MM.1S (cell line): ENCODE data around the gene PFAS.

Experiments used
- DNase-seq: peaks from one replicate; pipeline ENCODE4 v3.0.0-alpha.2; 2015
- H2AFZ ChIP-seq: fragments of 300-600 bp; sonication (generic); 2 replicates; pipeline ENCODE4 v1.6.0; 2016; ENCODE audit warnings: antibody characterized with exemption, low read length
- H3F3A ChIP-seq: fragments of 300-600 bp; sonication (generic); 2 replicates; pipeline ENCODE4 v1.6.1; 2016; ENCODE audit warnings: mild to moderate bottlenecking, antibody characterized with exemption, low read length, moderate library complexity, mixed read lengths; ENCODE audit not compliant: insufficient read depth
- H3K27ac ChIP-seq: fragments of 300-600 bp; sonication (generic); 2 replicates; pipeline ENCODE4 v1.5.1; 2016; ENCODE audit warnings: mild to moderate bottlenecking, low read length
- H3K27me3 ChIP-seq: fragments of 300-600 bp; sonication (generic); replicated peaks from 2 replicates; pipeline ENCODE4 v1.6.0; 2016; ENCODE audit warnings: low read length; ENCODE audit not compliant: insufficient read depth
- H3K36me3 ChIP-seq: fragments of 300-600 bp; sonication (generic); replicated peaks from 2 replicates; pipeline ENCODE4 v1.6.1; 2016; ENCODE audit warnings: mild to moderate bottlenecking, low read length, mixed read lengths; ENCODE audit not compliant: insufficient read depth
- H3K4me1 ChIP-seq: fragments of 300-600 bp; sonication (generic); 2 replicates; pipeline ENCODE4 v1.6.1; 2016; ENCODE audit warnings: low read length, mixed read lengths
- H3K4me2 ChIP-seq: fragments of 300-600 bp; sonication (generic); 2 replicates; pipeline ENCODE4 v1.6.0; 2016; ENCODE audit warnings: low read depth, low read length
- H3K4me3 ChIP-seq: fragments of 300-600 bp; sonication (generic); 2 replicates; pipeline ENCODE4 v1.5.1; 2016; ENCODE audit warnings: low read length, mixed read lengths
- H3K79me2 ChIP-seq: fragments of 300-600 bp; sonication (generic); 2 replicates; pipeline ENCODE4 v1.6.1; 2016; ENCODE audit warnings: mixed run types, low read length, mixed read lengths
- H3K9ac ChIP-seq: fragments of 300-600 bp; sonication (generic); 2 replicates; pipeline ENCODE4 v1.6.1; 2016; ENCODE audit warnings: low read length, mixed read lengths
- H3K9me2 ChIP-seq: fragments of 300-600 bp; sonication (generic); replicated peaks from 2 replicates; pipeline ENCODE4 v1.6.1; 2016; ENCODE audit warnings: mild to moderate bottlenecking, low read length, mixed read lengths; ENCODE audit not compliant: insufficient read depth
- H3K9me3 ChIP-seq: fragments of 300-600 bp; sonication (generic); replicated peaks from 2 replicates; pipeline ENCODE4 v1.6.1; 2016; ENCODE audit warnings: mild to moderate bottlenecking, low read length, mixed read lengths; ENCODE audit not compliant: insufficient read depth
- H4K20me1 ChIP-seq: fragments of 300-600 bp; sonication (generic); 2 replicates; pipeline ENCODE4 v1.6.1; 2016; ENCODE audit warnings: mild to moderate bottlenecking, low read length, moderate library complexity, mixed read lengths; ENCODE audit not compliant: insufficient read depth
- CTCF ChIP-seq: fragments of 300-600 bp; sonication (generic); IDR thresholded peaks from 2 replicates; pipeline ENCODE4 v1.5.1; 2016; ENCODE audit warnings: antibody characterized with exemption, low read length, mixed read lengths
- EZH2 ChIP-seq: fragments of 300-600 bp; sonication (generic); optimal IDR thresholded peaks from 2 replicates; pipeline ENCODE3; 2017; ENCODE audit warnings: low read depth, mild to moderate bottlenecking, antibody characterized with exemption, low read length, mixed read lengths
- EZH2phosphoT487 ChIP-seq: fragments of 300-600 bp; sonication (generic); IDR thresholded peaks from 2 replicates; pipeline ENCODE4 v1.6.1; 2018; ENCODE audit warnings: antibody characterized with exemption, low read length

PFAS gene

GRCh38 chr17:8220783-8221662 lies 28.1 kb upstream of the PFAS start:
- H3K9ac ChIP-seq: peak overlapping the region; percentile 75
- H3K9me2 ChIP-seq: no peaks in the 10 kb centered on the region
- H3K27me3 ChIP-seq: no peaks in the 10 kb centered on the region
- TF ChIP-seq CTCF: no peak
- TF ChIP-seq EZH2phosphoT487: no peak
- no peak for TF ChIP-seq EZH2
- peak overlapping the region; percentile 95 for H3K27ac ChIP-seq
- H3K79me2 ChIP-seq: no peaks in the 10 kb centered on the region
- no peaks in the 10 kb centered on the region for H3K36me3 ChIP-seq
- H3K9me3 ChIP-seq: no peaks in the 10 kb centered on the region
- peaks cover 43% of the 10 kb centered on the region for H3F3A ChIP-seq
- DNase-seq: peak; percentile 76
- H3K4me2 ChIP-seq: peak overlapping the region; percentile 76
- peak overlapping the region; percentile 72 for H3K4me3 ChIP-seq
- H2AFZ ChIP-seq: peak overlapping the region; percentile 90
- H4K20me1 ChIP-seq: no peaks in the 10 kb centered on the region
- H3K4me1 ChIP-seq: peaks cover 5% of the 10 kb centered on the region; the same call in 1 of the 2 replicates

- Histone ChIP-seq H3K79me2 (no peaks in the 10 kb centered on the region), H3K9ac (peak overlapping the region; percentile 75), H3K9me2 (no peaks in the 10 kb centered on the region), H3K27ac (peak overlapping the region; percentile 95), H3K9me3 (no peaks in the 10 kb centered on the region), H3K4me1 (peaks cover 5% of the 10 kb centered on the region; the same call in 1 of the 2 replicates), H3K4me2 (peak overlapping the region; percentile 76), H2AFZ (peak overlapping the region; percentile 90), H3K4me3 (peak overlapping the region; percentile 72), H4K20me1 (no peaks in the 10 kb centered on the region), H3F3A (peaks cover 43% of the 10 kb centered on the region), H3K27me3 (no peaks in the 10 kb centered on the region), H3K36me3 (no peaks in the 10 kb centered on the region)
- TF ChIP-seq EZH2phosphoT487 (no peak), EZH2 (no peak), CTCF (no peak)
- DNase-seq: peak; percentile 87
These were observed 27.3 kb upstream of the PFAS start for GRCh38 chr17:8221663-8222379.

DNA sequence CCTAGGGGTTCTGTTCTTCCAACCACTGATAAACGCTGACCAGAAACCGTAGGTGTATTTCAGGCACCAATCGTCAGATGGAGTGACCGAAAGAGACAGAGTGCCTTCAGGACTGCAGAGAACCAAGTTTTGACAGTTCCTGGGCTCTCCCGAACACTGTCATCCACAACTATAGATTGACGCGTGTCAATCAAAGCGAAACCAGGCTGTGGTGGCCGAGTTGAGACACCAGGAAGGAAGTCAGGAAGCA lies 26.8 kb upstream of the PFAS start:
- H3K4me3 ChIP-seq: peak overlapping the region; percentile 72
- H4K20me1 ChIP-seq: no peaks in the 10 kb centered on the region
- DNase-seq: no peak
- H3K4me1 ChIP-seq: peaks cover 5% of the 10 kb centered on the region; the same call in 1 of the 2 replicates
- peak overlapping the region; percentile 65; the same call in 1 of the 2 replicates for H2AFZ ChIP-seq
- no peak for TF ChIP-seq EZH2phosphoT487
- no peak for TF ChIP-seq CTCF
- no peak for TF ChIP-seq EZH2
- peak overlapping the region; percentile 75 for H3K9ac ChIP-seq
- H3K79me2 ChIP-seq: no peaks in the 10 kb centered on the region
- no peaks in the 10 kb centered on the region for H3K9me3 ChIP-seq
- H3F3A ChIP-seq: peaks cover 43% of the 10 kb centered on the region
- H3K27ac ChIP-seq: peak overlapping the region; percentile 95
- 0 out of 2 replicates have a peak, but pooled peaks cover 3% of the 10 kb centered on the region for H3K36me3 ChIP-seq
- H3K4me2 ChIP-seq: peak overlapping the region; percentile 76
- no peaks in the 10 kb centered on the region for H3K9me2 ChIP-seq
- no peaks in the 10 kb centered on the region for H3K27me3 ChIP-seq
